NT2/D1 (cell line): Measurements from ENCODE around the gene FAM237B.

ENCODE experiments used
- YY1 ChIP-seq: IDR thresholded peaks from 2 replicates; pipeline ENCODE4 v1.6.1; 2011; ENCODE audit not compliant: insufficient read length, insufficient read depth
- ZNF274 ChIP-seq: IDR thresholded peaks from 2 replicates; pipeline ENCODE4 v1.6.1; 2011; ENCODE audit warnings: mild to moderate bottlenecking, low read depth, low read length

DNA sequence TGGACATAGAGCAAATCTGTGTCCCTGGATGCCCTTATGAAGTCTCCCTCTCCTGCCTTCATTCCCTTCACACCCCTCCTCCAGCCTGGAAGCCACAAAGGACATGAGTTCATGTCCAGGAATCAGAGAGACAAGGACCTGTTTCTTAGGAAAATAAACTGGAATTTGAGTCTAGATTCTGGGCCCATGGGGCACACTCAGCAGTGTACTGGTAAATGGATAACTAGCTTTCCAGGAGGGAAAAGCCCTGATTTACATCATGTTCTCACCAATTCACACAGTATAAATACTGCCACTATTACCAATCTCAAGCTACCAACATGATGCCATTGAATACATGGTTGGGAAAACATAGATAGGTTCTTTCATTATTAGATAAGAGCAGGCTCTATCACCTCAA is 9.9 kb downstream of the FAM237B start:
- TF ChIP-seq ZNF274 (no peak), YY1 (no peak)
